D721Med (cell line): ENCODE results near the gene GPC6.

Source experiments
- DNase-seq: peaks from one replicate; pipeline ENCODE4 v3.0.0; 2011; ENCODE audit warnings: low spot score; ENCODE audit not compliant: insufficient read length
- FAIRE-seq: peaks from 2 replicates; lab custom pipeline; 2011; peaks lifted over from hg19 to GRCh38; lab: Jason Lieb, UNC
- CTCF ChIP-seq: IDR thresholded peaks from 2 replicates; pipeline ENCODE4 v1.5.1; 2012; ENCODE audit warnings: mild to moderate bottlenecking, control low read depth; ENCODE audit not compliant: insufficient read depth; ENCODE audit errors: missing control alignments

Gene GPC6

GRCh38 chr13:94181461-94182107 is 955.0 kb downstream of the GPC6 start:
- FAIRE-seq (no peak), DNase-seq (no peak)
- no peak for TF ChIP-seq CTCF

- TF ChIP-seq CTCF = no peak
- DNase-seq (no peak), FAIRE-seq (no peak)
Observed at GRCh38 chr13:94182185-94182761, 955.7 kb downstream of the GPC6 start.

- no peak for FAIRE-seq
- TF ChIP-seq CTCF = no peak
- DNase-seq = no peak
Observed at GRCh38 chr13:94186470-94186869, 959.9 kb downstream of the GPC6 start.

- no peak for FAIRE-seq
- TF ChIP-seq CTCF = no peak
- DNase-seq = no peak
Observed at GRCh38 chr13:94188201-94188854, 961.7 kb downstream of the GPC6 start.

- FAIRE-seq (peak; percentile 74), DNase-seq (no peak)
- peak; percentile 49 for TF ChIP-seq CTCF
Observed at GRCh38 chr13:94192431-94192975, 965.9 kb downstream of the GPC6 start.

- FAIRE-seq (no peak), DNase-seq (no peak)
- TF ChIP-seq CTCF = no peak
Observed at GRCh38 chr13:94195715-94196114, 969.1 kb downstream of the GPC6 start.

- no peak for TF ChIP-seq CTCF
- DNase-seq (no peak), FAIRE-seq (no peak)
Observed at GRCh38 chr13:94196413-94196812, 969.8 kb downstream of the GPC6 start.
